Measurements from ENCODE around the gene MROH2B.

DNA sequence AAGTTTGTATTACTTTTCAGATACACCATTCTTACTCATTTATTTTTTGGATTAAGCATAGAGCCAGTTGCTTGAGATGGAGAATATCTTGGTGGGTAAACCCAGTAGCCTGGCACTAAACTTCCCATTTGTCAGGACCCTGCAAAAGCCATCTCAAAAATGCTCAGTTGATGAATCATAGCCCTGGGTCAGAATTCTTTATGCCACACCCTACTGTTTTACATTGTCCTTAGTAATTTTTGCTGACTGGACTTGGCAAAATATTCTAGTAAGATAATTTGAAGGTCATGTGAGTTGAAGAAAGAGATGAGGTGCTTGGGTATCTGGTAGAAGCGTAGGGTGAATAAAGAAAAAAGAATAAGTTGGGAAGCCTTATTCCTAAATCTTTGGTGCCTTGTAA, 111.1 kb downstream of the MROH2B start:
- TF ChIP-seq POLR2AphosphoS5 (IDR thresholded peaks at IDR 0.05), result no peak
- TF ChIP-seq, protein P1, sequence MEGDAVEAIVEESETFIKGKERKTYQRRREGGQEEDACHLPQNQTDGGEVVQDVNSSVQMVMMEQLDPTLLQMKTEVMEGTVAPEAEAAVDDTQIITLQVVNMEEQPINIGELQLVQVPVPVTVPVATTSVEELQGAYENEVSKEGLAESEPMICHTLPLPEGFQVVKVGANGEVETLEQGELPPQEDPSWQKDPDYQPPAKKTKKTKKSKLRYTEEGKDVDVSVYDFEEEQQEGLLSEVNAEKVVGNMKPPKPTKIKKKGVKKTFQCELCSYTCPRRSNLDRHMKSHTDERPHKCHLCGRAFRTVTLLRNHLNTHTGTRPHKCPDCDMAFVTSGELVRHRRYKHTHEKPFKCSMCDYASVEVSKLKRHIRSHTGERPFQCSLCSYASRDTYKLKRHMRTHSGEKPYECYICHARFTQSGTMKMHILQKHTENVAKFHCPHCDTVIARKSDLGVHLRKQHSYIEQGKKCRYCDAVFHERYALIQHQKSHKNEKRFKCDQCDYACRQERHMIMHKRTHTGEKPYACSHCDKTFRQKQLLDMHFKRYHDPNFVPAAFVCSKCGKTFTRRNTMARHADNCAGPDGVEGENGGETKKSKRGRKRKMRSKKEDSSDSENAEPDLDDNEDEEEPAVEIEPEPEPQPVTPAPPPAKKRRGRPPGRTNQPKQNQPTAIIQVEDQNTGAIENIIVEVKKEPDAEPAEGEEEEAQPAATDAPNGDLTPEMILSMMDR (IDR thresholded peaks at IDR 0.05; ENCODE audit: poor library complexity, severe bottlenecking), result no peak
- TF ChIP-seq TAF1 (IDR thresholded peaks at IDR 0.05; ENCODE audit: low read depth), result no peak
- no peak for TF ChIP-seq MXI1 (conservative IDR thresholded peaks at IDR 0.05; ENCODE audit: poor library complexity, severe bottlenecking)
- TF ChIP-seq EZH2 (IDR thresholded peaks at IDR 0.05; ENCODE audit: borderline replicate concordance, insufficient read depth, low read length, poor library complexity, severe bottlenecking), result no peak
- no peak for TF ChIP-seq RAD21 (conservative IDR thresholded peaks at IDR 0.05)
- TF ChIP-seq EP300 (conservative IDR thresholded peaks at IDR 0.05; ENCODE audit: poor library complexity, severe bottlenecking), result no peak
- TF ChIP-seq, protein P2, sequence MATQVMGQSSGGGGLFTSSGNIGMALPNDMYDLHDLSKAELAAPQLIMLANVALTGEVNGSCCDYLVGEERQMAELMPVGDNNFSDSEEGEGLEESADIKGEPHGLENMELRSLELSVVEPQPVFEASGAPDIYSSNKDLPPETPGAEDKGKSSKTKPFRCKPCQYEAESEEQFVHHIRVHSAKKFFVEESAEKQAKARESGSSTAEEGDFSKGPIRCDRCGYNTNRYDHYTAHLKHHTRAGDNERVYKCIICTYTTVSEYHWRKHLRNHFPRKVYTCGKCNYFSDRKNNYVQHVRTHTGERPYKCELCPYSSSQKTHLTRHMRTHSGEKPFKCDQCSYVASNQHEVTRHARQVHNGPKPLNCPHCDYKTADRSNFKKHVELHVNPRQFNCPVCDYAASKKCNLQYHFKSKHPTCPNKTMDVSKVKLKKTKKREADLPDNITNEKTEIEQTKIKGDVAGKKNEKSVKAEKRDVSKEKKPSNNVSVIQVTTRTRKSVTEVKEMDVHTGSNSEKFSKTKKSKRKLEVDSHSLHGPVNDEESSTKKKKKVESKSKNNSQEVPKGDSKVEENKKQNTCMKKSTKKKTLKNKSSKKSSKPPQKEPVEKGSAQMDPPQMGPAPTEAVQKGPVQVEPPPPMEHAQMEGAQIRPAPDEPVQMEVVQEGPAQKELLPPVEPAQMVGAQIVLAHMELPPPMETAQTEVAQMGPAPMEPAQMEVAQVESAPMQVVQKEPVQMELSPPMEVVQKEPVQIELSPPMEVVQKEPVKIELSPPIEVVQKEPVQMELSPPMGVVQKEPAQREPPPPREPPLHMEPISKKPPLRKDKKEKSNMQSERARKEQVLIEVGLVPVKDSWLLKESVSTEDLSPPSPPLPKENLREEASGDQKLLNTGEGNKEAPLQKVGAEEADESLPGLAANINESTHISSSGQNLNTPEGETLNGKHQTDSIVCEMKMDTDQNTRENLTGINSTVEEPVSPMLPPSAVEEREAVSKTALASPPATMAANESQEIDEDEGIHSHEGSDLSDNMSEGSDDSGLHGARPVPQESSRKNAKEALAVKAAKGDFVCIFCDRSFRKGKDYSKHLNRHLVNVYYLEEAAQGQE (IDR thresholded peaks at IDR 0.05; ENCODE audit: borderline replicate concordance), result no peak

Measured in neural cell (in vitro differentiated cells).